Measurements from ENCODE around the gene NAT16. TPM values are rescaled to one million over a fixed set of nuclear protein-coding genes. Genes with fewer than 3 reads are reported as not detected.
A peak's percentile ranks its signal among the peaks of the same experiment; 100 is the strongest.

Gene NAT16
- total and polyA plus RNA-seq, 9 of the 15 experiments (the other 6 are each of a cell fraction or from before 2014, with no cell fraction given), result 0.04 TPM; not detected in 8

GRCh38 chr7:101153969-101154692, 26.0 kb downstream of the NAT16 start, which contains the start of gene AP1S1 (continued):
- TF ChIP-seq ZBTB5 (IDR thresholded peaks at IDR 0.05), result 0 out of 2 replicates have a peak, but pooled peaks have one; percentile 14
- TF ChIP-seq ZNF217 (CRISPR knock-in tag; IDR thresholded peaks at IDR 0.05), result no peak
- peak; percentile 8 for TF ChIP-seq ZFP36 (IDR thresholded peaks at IDR 0.05; ENCODE audit: low read depth, low read length, partially characterized antibody)
- TF ChIP-seq MAZ (CRISPR knock-in tag; conservative IDR thresholded peaks at IDR 0.05 in 1 of 2, IDR thresholded peaks at IDR 0.05 in 1 of 2), result peak; percentile 92
- peak in 1 of 2 experiments; percentile 90 for TF ChIP-seq AFF1 (IDR thresholded peaks at IDR 0.05; ENCODE audit: low read depth in 1 of 2, partially characterized antibody in 2 of 2)
- TF ChIP-seq TEAD1 (CRISPR knock-in tag; IDR thresholded peaks at IDR 0.05), result peak in 1 of 2 experiments; percentile 75; a peak in 1 of 4 replicates
- TF ChIP-seq CHD7 (IDR thresholded peaks at IDR 0.05; ENCODE audit: low read depth, low read length), result no peak
- TF ChIP-seq EGR1 (conservative IDR thresholded peaks at IDR 0.05), result peak; percentile 62
